HEK293 (cell line): ENCODE measurements around the gene MMP25.

Source experiments
- CTCF ChIA-PET: fragments of 350-600 bp; formaldehyde crosslinking; extraction: SDS; loops from one replicate; lab custom pipeline; 2021; ENCODE audit warnings: antibody characterized with exemption; lab: Yijun Ruan, JAX
- POLR2A ChIA-PET: fragments of 300-600 bp; formaldehyde crosslinking; extraction: SDS; loops from one replicate; lab custom pipeline; 2020; ENCODE audit warnings: antibody characterized with exemption, inconsistent platforms; lab: Yijun Ruan, JAX
- H3K27ac ChIP-seq: fragments of 200-500 bp; sonication (Bioruptor generic); 2 replicates; pipeline ENCODE4 v1.5.1; 2014; ENCODE audit warnings: low read depth, low read length, control low read depth, inconsistent platforms; ENCODE audit errors: extremely low read depth
- H3K36me3 ChIP-seq, 2 experiments: fragments of 200-500 bp in 1 of 2; sonication (Bioruptor generic) in 1 of 2; 1 replicate in 1 of 2; 2 replicates in 1 of 2; pipeline ENCODE4 v1.5.1; 2014 to 2017; ENCODE audit warnings: inconsistent platforms in 2 of 2, low read length in 2 of 2; ENCODE audit not compliant: control insufficient read depth in 2 of 2, insufficient read depth in 1 of 2
- H3K4me1 ChIP-seq: fragments of 200-500 bp; sonication (Bioruptor generic); 2 replicates; pipeline ENCODE4 v1.5.1; 2014; ENCODE audit warnings: mild to moderate bottlenecking, low read length, inconsistent platforms; ENCODE audit not compliant: control insufficient read depth, insufficient read depth
- H3K4me3 ChIP-seq: 2 replicates; pipeline ENCODE4 v1.5.1; 2011; ENCODE audit warnings: low read depth, mild to moderate bottlenecking, control low read depth, low read length, moderate library complexity
- H3K9me3 ChIP-seq: fragments of 200-500 bp; sonication (Bioruptor generic); 2 replicates; pipeline ENCODE4 v1.5.1; 2014; ENCODE audit warnings: low read depth, low read length, inconsistent platforms; ENCODE audit not compliant: control insufficient read depth, insufficient read depth
- ATF2 ChIP-seq: fragments of 450-650 bp; formaldehyde crosslinking; IDR thresholded peaks from 2 replicates; pipeline ENCODE4 v1.5.1; 2016; ENCODE audit warnings: missing biosample characterization, missing genetic modification characterization, low read depth
- BCL11A ChIP-seq: fragments of 450-650 bp; formaldehyde crosslinking; IDR thresholded peaks from 2 replicates; pipeline ENCODE4 v1.5.1; 2016; ENCODE audit warnings: low read depth, missing biosample characterization, missing genetic modification characterization
- ELK4 ChIP-seq: IDR thresholded peaks from 2 replicates; pipeline ENCODE4 v1.6.1; 2011; ENCODE audit warnings: mild to moderate bottlenecking, low read depth, low read length, borderline replicate concordance
- FEZF1 ChIP-seq: fragments of 450-650 bp; formaldehyde crosslinking; IDR thresholded peaks from 2 replicates; pipeline ENCODE4 v1.5.1; 2016; ENCODE audit warnings: missing biosample characterization, missing genetic modification characterization
- GLI2 ChIP-seq: fragments of 450-650 bp; formaldehyde crosslinking; IDR thresholded peaks from 2 replicates; pipeline ENCODE4; 2017; ENCODE audit warnings: missing biosample characterization, missing genetic modification characterization, low read depth, borderline replicate concordance
- KLF16 ChIP-seq: fragments of 450-650 bp; formaldehyde crosslinking; IDR thresholded peaks from 2 replicates; pipeline ENCODE4 v1.5.1; 2017; ENCODE audit warnings: missing biosample characterization, missing genetic modification characterization
- MEIS1 ChIP-seq: sonication (generic); formaldehyde crosslinking; IDR thresholded peaks from 2 replicates; pipeline ENCODE4 v1.8.1; 2022; ENCODE audit warnings: missing genetic modification reagents, mild to moderate bottlenecking, borderline replicate concordance
- SETDB1 ChIP-seq: IDR thresholded peaks from one replicate; pipeline ENCODE4 v1.6.1; 2017; ENCODE audit warnings: mild to moderate bottlenecking, low read length, moderate library complexity, mixed read lengths; ENCODE audit not compliant: insufficient read length
- WT1 ChIP-seq: fragments of 450-650 bp; formaldehyde crosslinking; IDR thresholded peaks from 2 replicates; pipeline ENCODE4 v1.5.1; 2016; ENCODE audit warnings: missing biosample characterization, missing genetic modification characterization
- ZBTB21 ChIP-seq: fragments of 450-650 bp; formaldehyde crosslinking; IDR thresholded peaks from 2 replicates; pipeline ENCODE4 v1.5.1; 2017; ENCODE audit warnings: missing biosample characterization, missing genetic modification characterization
- ZFHX2 ChIP-seq: fragments of 450-650 bp; formaldehyde crosslinking; conservative IDR thresholded peaks from 2 replicates; pipeline ENCODE4 v1.5.1; 2016; ENCODE audit warnings: missing biosample characterization, missing genetic modification characterization
- ZNF121 ChIP-seq: fragments of 450-650 bp; formaldehyde crosslinking; IDR thresholded peaks from 2 replicates; pipeline ENCODE4 v1.5.1; 2016; ENCODE audit warnings: missing biosample characterization, missing genetic modification characterization
- ZNF132 ChIP-seq: fragments of 450-650 bp; formaldehyde crosslinking; IDR thresholded peaks from 2 replicates; pipeline ENCODE4 v1.5.1; 2017; ENCODE audit warnings: missing biosample characterization, missing genetic modification characterization, borderline replicate concordance
- ZNF140 ChIP-seq: fragments of 450-650 bp; formaldehyde crosslinking; IDR thresholded peaks from 2 replicates; pipeline ENCODE4 v1.5.1; 2016; ENCODE audit warnings: missing biosample characterization, missing genetic modification characterization
- ZNF155 ChIP-seq: fragments of 450-650 bp; formaldehyde crosslinking; IDR thresholded peaks from 2 replicates; pipeline ENCODE4 v1.5.1; 2016; ENCODE audit warnings: missing biosample characterization, missing genetic modification characterization
- ZNF157 ChIP-seq: fragments of 450-650 bp; formaldehyde crosslinking; IDR thresholded peaks from 2 replicates; pipeline ENCODE4 v1.5.1; 2016; ENCODE audit warnings: missing biosample characterization, missing genetic modification characterization
- ZNF174 ChIP-seq: fragments of 450-650 bp; formaldehyde crosslinking; IDR thresholded peaks from 2 replicates; pipeline ENCODE4 v1.5.0; 2017; ENCODE audit warnings: missing biosample characterization, mild to moderate bottlenecking, missing genetic modification characterization
- ZNF2 ChIP-seq: fragments of 450-650 bp; formaldehyde crosslinking; IDR thresholded peaks from 2 replicates; pipeline ENCODE4 v1.5.1; 2016; ENCODE audit warnings: missing biosample characterization, missing genetic modification characterization
- ZNF311 ChIP-seq: fragments of 450-650 bp; formaldehyde crosslinking; IDR thresholded peaks from 2 replicates; pipeline ENCODE4 v1.5.1; 2017; ENCODE audit warnings: missing biosample characterization, missing genetic modification characterization, borderline replicate concordance
- ZNF473 ChIP-seq: fragments of 450-650 bp; formaldehyde crosslinking; IDR thresholded peaks from 2 replicates; pipeline ENCODE4 v1.5.1; 2017; ENCODE audit warnings: missing biosample characterization, missing genetic modification characterization
- ZNF510 ChIP-seq: fragments of 450-650 bp; formaldehyde crosslinking; IDR thresholded peaks from 2 replicates; pipeline ENCODE4 v1.5.1; 2018; ENCODE audit warnings: mild to moderate bottlenecking, missing genetic modification characterization, missing biosample characterization; ENCODE audit not compliant: insufficient replicate concordance
- ZNF701 ChIP-seq: fragments of 450-650 bp; formaldehyde crosslinking; IDR thresholded peaks from 2 replicates; pipeline ENCODE4 v1.5.1; 2016; ENCODE audit warnings: missing biosample characterization, missing genetic modification characterization
- ZNF776 ChIP-seq: fragments of 450-650 bp; formaldehyde crosslinking; IDR thresholded peaks from 2 replicates; pipeline ENCODE4 v1.5.0; 2017; ENCODE audit warnings: missing biosample characterization, missing genetic modification characterization, borderline replicate concordance
- ZNF791 ChIP-seq: fragments of 450-650 bp; formaldehyde crosslinking; IDR thresholded peaks from 2 replicates; pipeline ENCODE4 v1.5.1; 2016; ENCODE audit warnings: missing biosample characterization, missing genetic modification characterization
- ZNF792 ChIP-seq: fragments of 450-650 bp; formaldehyde crosslinking; IDR thresholded peaks from 2 replicates; pipeline ENCODE4 v1.5.1; 2016; ENCODE audit warnings: missing biosample characterization, missing genetic modification characterization
- ZNF837 ChIP-seq: fragments of 450-650 bp; formaldehyde crosslinking; IDR thresholded peaks from 2 replicates; pipeline ENCODE4 v1.5.1; 2016; ENCODE audit warnings: missing biosample characterization, missing genetic modification characterization
- ZXDB ChIP-seq: fragments of 450-650 bp; formaldehyde crosslinking; IDR thresholded peaks from 2 replicates; pipeline ENCODE4 v1.5.1; 2016; ENCODE audit warnings: missing biosample characterization, missing genetic modification characterization
- TF ChIP-seq, protein P1 (sequence below): fragments of 450-650 bp; formaldehyde crosslinking; conservative IDR thresholded peaks from 2 replicates; pipeline ENCODE4 v1.5.1; 2016; ENCODE audit warnings: low read depth, missing biosample characterization, missing genetic modification characterization
- TF ChIP-seq, protein P2 (sequence below): fragments of 450-650 bp; formaldehyde crosslinking; IDR thresholded peaks from 2 replicates; pipeline ENCODE4 v1.5.1; 2017; ENCODE audit warnings: missing biosample characterization, missing genetic modification characterization

MMP25 gene

GRCh38 chr16:3035289-3035971 lies 10.9 kb upstream of the MMP25 start (continued):
- TF ChIP-seq, protein P1, sequence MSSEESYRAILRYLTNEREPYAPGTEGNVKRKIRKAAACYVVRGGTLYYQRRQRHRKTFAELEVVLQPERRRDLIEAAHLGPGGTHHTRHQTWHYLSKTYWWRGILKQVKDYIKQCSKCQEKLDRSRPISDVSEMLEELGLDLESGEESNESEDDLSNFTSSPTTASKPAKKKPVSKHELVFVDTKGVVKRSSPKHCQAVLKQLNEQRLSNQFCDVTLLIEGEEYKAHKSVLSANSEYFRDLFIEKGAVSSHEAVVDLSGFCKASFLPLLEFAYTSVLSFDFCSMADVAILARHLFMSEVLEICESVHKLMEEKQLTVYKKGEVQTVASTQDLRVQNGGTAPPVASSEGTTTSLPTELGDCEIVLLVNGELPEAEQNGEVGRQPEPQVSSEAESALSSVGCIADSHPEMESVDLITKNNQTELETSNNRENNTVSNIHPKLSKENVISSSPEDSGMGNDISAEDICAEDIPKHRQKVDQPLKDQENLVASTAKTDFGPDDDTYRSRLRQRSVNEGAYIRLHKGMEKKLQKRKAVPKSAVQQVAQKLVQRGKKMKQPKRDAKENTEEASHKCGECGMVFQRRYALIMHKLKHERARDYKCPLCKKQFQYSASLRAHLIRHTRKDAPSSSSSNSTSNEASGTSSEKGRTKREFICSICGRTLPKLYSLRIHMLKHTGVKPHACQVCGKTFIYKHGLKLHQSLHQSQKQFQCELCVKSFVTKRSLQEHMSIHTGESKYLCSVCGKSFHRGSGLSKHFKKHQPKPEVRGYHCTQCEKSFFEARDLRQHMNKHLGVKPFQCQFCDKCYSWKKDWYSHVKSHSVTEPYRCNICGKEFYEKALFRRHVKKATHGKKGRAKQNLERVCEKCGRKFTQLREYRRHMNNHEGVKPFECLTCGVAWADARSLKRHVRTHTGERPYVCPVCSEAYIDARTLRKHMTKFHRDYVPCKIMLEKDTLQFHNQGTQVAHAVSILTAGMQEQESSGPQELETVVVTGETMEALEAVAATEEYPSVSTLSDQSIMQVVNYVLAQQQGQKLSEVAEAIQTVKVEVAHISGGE = no peak
- TF ChIP-seq ZNF791 (tag by site-specific recombination) (no peak), ZNF311 (no peak), ZNF837 (no peak), ZNF2 (tag by site-specific recombination) (no peak), ATF2 (tag by site-specific recombination) (no peak), KLF16 (tag by site-specific recombination) (no peak), ZNF776 (tag by site-specific recombination) (no peak), BCL11A (tag by site-specific recombination) (no peak), ZNF121 (tag by site-specific recombination) (no peak), SETDB1 (no peak), ZNF473 (tag by site-specific recombination) (no peak), ZXDB (tag by site-specific recombination) (no peak)
- TF ChIP-seq, all 188 proteins: peak for 0

GRCh38 chr16:3035972-3036725 lies 10.2 kb upstream of the MMP25 start:
- Histone ChIP-seq H3K27ac (no peak overlapping the region), H3K4me1 (no peaks in the 10 kb centered on the region), H3K4me3 (no peak overlapping the region), H3K36me3 (no peaks in the 10 kb centered on the region), H3K9me3 (no peaks in the 10 kb centered on the region)
- ChIA-PET POLR2A (no interaction called here), CTCF (interaction anchor here (0.8 to 1.3 kb wide), 3 partner anchors 10 to 93 kb away, joined by 3 to 7 read pairs (median 6); no protein-coding TSS in a partner anchor)
- TF ChIP-seq WT1 = no peak
- TF ChIP-seq ZNF510 (tag by site-specific recombination) = no peak
- no peak for TF ChIP-seq ZBTB21
- TF ChIP-seq ELK4 = no peak
- no peak for TF ChIP-seq FEZF1
- no peak for TF ChIP-seq GLI2 (tag by site-specific recombination)
- no peak for TF ChIP-seq ZNF140
- TF ChIP-seq ZNF155 = no peak
- TF ChIP-seq ZNF132 = no peak
- no peak for TF ChIP-seq MEIS1 (CRISPR knock-in tag)
- no peak for TF ChIP-seq ZNF792 (tag by site-specific recombination)
- TF ChIP-seq, protein P2, sequence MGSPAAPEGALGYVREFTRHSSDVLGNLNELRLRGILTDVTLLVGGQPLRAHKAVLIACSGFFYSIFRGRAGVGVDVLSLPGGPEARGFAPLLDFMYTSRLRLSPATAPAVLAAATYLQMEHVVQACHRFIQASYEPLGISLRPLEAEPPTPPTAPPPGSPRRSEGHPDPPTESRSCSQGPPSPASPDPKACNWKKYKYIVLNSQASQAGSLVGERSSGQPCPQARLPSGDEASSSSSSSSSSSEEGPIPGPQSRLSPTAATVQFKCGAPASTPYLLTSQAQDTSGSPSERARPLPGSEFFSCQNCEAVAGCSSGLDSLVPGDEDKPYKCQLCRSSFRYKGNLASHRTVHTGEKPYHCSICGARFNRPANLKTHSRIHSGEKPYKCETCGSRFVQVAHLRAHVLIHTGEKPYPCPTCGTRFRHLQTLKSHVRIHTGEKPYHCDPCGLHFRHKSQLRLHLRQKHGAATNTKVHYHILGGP (tag by site-specific recombination) = no peak
- no peak for TF ChIP-seq ZNF157
- TF ChIP-seq ZFHX2 (tag by site-specific recombination) = no peak
- TF ChIP-seq ZXDB (tag by site-specific recombination) = no peak
- TF ChIP-seq ZNF174 (tag by site-specific recombination) = no peak
- no peak for TF ChIP-seq ZNF701
